GM19025 (cell line): ENCODE data around the gene DCC.

Experiments
- ATAC-seq: cut with Tn5 transposase; IDR thresholded peaks from one replicate; pipeline ENCODE4 v1.9.1; 2021; ENCODE audit warnings: mild to moderate bottlenecking, low read depth, moderate library complexity; ENCODE audit not compliant: unreplicated experiment

The DCC gene

DNA sequence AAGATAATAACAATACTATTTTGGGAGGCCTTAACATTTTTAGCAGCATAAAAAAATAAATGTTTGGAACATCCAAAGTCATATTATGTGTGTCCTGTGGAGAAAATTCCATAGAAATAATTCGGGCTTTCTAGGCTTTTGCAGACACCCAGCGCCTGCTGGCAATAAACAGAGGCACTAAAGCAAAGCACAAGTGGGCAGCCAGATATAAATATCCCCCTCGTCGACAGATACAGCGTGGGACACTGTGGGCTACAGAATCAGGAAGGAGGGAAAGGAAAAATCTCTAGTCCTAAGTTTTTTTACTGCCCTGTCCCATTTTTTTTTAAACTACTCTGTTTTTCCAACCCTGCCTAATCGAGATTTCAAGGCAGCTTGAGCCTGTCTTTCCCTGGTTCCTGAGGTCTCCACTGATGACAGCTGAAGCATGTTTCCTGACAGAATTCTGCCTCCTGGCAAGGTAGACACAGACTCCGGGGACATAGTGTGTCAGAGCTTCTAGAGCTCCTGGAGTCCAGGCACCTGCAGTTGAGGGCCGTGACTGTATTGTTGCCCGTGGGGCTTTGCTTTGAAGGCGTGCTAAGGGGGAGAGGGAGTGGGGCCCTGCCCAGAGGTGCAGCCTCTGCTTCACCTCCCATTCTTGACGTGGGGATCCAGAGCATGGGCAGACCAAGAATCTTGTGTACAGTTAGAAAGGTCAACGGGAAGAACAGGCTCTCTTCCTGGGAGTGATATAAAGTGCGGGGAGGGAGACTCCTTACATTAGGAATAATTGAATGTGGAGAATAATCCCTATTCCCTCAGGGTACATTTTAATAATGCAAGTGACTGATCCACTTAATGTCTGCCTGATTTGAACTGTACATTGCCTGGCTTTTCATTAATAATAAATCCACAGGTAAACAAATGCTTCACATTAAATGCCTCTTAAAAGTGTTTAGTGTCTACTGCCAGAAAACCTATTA is 232.3 kb downstream of the DCC start:
- no peak for ATAC-seq

DNA sequence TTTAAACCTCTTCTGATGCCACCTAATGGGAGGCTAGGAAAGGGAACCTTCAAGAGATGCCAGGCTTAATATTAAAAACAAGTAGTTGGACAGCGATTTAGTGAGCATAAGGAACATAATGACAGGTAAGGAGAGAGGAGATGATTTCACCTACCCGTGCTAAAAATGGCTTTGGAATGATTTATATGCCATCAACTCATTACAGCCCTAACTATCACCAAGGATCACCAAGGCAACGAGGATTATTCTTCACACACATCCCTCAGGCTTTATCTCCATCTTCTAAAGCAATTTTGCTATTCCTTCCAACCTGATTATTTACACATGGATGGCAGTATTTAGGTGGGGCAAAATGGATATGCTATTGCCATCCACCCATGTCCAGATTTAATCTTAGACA is 237.8 kb downstream of the DCC start:
- no peak for ATAC-seq

DNA sequence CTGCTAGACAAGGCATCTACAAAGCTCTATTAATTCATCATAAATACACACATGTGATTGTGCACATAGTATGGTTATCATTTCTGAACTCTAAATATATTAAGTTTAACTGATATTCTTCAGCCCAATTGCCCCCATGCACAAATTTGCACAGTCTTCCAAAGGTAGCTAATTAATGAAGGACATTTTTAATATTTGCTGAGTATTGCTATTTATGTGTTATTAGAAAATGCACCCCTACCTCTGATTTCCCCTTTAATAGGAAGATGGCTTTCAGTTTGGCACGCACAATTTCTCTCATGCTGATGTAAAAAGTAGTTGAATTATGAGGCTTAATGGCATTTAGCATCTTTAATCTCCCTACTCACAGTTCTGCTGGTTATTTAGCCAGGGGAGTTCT is 242.1 kb downstream of the DCC start:
- ATAC-seq, result no peak

DNA sequence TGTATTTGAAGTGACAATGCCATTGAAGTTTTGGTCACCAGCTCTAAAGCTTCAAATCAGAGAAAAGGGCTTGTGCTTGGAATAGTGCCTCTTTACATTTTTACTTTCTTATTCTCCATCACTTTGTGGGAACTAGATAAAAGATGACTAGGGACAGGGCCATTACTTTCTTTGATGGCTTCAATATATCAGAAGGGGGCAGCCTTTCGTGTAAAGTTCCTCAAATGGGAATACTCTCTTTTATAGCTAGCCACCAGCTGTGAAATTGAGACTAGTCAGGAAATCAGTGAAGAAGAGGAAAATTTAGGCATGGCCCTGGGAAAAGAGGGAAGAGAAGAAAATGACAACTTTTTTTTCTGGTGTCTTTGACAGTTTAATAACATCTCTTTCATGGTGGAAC is 242.5 kb downstream of the DCC start:
- ATAC-seq, result no peak

DNA sequence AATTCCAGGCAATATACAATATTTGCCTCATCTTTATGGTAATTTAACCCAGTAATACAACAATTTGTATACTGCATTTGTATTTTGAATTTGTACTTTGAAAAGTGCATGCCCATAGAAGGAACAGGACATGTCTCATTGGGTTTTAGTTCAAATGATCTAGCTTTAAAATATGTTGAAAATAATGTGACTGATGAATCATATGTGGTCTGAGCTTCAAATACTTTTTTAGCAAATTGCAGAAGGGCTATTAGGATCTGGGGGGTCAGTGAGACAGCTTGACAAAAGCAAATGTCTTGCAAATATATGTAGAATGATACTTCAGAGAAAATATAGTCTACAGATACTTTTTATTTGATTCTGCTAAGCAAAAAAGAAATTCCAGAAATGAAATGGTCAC is 248.9 kb downstream of the DCC start:
- no peak for ATAC-seq

DNA sequence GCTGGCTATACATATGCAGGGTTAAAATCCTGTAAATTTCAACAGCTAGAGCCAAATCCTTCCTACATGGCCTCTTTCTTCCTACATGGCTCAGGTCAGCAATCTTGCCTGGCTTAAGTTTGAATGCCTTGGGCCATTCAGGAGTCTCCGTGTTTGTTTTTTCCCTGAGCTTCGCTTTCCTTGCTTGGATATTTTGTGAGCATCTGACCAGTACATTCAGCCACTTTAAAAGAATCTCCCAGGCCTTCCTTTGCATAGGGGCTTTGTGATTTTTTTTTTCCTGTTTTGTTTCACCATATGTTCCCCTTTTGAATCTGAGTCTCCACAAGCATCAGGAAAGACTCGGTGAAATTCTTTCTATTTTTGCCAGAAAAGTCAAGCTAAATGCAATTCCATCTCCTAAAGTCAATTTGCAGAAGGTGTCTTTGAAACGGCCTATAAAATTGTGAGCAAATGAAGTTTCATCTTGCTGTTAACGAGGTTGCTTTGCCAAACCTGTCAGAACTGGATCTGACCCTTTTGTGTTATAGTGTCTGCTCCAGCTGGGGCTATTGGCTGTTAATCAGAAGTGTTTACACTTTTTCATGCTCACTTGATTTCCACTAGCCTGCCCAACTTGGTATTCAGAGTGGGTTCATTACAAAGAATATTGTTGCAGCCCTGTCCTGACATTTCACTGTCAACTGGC is 256.9 kb downstream of the DCC start:
- no peak for ATAC-seq

DNA sequence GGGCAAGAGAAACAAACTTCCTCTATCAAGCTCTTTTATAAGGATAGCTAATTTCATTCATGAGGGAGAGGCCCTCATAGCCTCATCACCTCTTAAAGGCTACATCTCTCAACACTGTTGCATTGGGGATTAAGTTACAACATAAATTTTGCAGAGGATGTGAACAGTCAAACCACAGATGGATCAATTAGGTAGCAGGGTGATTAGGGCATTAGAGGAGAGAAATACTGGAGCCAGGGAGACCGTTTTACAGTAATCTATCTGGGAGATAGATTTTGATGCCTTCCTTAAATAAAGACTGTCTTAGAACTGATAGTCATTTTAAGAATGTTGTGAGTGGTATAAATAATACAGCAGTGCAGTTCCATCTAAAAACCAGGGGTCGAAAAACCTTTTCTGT is 258.9 kb downstream of the DCC start:
- ATAC-seq, result no peak

DNA sequence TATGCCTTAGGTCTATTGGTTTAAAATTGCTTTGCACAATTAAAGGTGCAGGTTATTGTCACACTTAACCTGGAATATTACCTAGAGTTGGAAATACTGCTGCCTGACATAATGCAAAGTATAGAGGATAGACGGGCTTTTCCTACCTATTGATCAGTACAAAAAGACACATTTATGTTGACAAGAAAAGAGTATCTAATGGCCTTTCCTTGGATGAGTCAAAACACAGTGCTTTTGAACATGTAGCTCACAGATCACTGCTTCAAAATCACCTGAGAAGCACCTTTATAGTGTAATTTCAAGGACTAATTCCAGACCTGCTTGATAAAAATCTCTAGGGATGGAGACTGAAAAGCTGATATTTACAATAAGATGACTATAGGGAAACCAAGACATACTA is 262.8 kb downstream of the DCC start:
- no peak for ATAC-seq

DNA sequence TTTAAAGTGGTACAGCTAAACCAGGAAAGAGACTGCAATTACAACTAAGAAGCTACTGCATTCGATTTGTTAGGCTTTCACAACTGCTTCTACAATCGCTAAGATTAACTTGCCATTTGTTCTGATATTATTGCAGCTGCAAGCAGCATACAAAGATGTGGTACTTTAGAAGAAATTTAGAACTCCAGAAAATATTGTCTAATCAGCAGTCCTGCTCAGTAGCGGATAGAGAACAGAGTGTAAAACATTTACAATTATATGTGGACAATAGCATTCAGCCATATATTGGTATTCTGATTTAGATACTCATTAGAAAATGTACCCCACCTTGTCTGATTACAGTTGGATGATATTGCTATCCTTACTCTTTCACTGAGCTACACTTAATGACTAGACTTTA is 265.3 kb downstream of the DCC start:
- ATAC-seq, result no peak

DNA sequence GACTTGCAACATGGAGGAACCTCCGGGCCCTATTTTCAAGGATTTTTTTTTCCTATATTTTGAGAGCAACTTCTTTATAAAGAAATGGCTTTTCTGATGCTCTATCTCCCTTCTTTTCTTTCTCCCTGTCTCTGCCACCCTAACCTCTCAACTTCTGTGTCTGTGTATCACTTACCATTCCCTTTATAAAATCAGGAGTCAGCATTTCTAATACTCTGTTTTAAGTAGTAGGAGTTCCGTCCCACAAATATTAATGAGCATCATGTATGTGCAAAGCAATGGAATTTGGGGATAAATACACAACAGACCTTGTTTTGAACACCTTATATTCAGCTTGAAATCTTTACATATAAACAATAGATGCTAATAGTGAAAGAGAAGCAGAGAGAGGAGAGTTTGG is 268.0 kb downstream of the DCC start:
- no peak for ATAC-seq

DNA sequence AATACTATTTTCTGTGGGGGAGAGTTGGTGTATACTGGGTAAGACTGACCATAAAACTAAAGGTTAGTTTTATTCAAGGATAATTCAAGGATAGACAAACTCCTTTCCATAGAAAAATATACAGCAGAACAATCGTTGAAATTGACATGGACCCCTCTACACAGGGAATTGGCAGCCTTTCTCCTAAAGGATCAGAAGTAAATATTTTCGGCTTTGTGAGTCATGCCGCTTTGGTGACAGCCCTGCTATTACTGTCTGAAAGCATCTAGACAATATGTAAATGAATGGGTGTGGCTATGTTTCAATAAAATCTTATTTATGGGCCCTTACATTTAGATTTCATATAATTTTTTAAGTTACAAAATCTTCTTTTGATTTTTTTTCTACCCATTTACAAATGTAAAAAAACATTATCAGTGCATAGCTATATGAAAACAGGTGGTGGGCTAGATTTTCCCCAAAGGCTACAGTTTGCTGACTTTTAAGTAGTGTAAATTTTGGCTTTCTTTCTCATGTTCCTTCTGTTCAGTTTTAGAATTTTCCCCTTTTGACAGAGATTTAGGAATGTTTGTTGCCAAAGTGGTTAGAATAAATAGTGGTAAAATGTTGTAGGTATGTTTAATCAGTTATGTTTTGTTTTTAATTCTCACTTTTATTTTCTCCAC is 270.6 kb downstream of the DCC start:
- ATAC-seq, result no peak

DNA sequence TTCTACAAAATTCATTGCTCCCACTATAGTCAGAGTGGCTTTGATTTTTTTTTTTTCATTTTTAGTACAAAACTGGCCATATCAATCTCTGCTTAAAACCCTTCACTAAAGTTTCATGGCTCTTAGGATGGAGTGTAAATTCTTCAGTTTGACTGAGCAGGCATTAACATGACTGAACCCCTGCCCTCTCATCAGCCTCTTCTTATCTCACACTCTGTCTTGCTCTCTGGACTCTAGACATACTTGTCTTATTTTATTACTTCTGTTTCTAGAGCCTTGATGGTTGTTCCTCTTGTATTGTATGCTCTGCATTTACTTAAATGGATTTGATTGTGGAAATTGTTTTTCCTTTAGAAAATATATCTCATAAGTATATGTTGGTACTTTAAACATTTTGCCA is 272.4 kb downstream of the DCC start:
- ATAC-seq, result no peak

DNA sequence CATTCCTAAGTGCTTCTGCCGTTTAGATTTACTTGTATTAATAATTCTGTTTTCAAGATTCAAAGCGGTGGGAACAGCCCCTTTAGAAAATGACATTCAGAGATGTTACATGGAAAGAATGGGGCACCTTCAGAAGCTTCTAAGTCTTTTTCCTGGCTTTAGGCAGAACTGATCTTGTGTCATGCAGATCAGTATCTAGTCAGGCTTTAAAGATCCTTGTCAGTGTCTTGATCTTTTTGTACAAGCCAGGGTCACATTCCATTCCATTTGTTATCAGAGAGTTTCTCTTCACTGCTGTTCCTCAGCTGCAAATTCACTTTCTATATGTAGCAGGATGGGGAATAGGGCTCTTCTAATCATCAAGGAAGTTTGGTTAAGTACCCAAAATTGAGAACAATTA is 275.3 kb downstream of the DCC start:
- ATAC-seq, result no peak

DNA sequence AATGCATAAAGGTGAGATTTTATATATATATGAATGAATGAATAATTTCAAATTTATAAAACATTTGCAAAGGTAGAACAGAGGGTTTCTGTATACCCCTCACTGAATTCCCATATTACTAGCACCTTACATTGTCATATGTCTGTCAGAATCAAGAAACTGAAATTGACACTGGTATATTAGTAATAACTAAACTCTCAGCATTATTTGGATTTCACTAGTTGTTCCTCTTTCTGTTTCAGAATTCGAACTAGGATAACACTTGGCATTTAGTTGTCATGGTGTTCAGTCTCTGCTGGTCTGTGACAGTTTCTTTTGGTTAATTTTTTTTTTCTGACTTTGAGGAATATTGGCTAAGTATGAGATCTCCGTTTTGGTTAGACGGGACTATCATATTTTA is 275.9 kb downstream of the DCC start:
- peak; percentile 86 for ATAC-seq

DNA sequence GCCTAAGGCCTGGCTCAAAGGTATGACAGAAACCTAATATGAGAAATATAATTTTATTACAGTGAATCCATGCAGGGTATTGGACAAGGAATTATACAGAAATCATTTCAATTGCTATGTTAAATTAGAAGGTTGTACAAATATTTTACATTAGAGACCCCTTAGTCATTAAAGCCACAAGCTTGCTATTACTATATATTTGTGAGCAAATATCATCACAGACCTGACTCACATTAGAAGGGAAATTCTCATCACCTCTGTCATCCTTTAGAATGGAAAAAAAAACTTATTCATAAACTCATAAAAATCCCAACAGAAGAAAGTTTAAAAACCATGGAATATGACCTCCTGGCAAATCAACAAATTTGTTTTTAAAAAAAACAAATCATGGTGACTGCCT is 277.9 kb downstream of the DCC start:
- no peak for ATAC-seq

DNA sequence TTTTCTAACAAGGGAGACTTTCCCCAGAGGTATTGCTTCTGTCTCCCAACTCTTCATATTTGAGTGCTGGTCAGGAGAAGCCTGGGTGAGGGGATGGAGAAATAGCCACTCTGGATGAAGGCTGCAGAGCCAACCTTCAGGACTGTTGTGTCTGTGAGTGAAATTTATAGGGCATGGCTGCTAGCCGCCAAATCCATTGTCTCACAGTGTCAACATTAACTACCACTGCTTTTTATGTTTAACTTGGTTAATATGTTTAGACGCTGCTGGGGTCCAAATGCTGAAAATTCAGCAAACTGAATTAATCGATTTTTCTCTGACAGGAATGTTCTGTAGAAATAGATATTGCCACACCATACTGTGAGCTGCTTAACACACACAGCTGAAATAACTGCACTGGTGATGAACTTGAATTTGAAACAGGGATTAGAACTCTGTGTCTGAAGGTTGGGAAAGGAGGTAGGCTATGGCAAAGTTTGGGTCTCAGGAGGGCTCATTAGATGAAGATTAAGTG is 281.0 kb downstream of the DCC start:
- ATAC-seq, result no peak

DNA sequence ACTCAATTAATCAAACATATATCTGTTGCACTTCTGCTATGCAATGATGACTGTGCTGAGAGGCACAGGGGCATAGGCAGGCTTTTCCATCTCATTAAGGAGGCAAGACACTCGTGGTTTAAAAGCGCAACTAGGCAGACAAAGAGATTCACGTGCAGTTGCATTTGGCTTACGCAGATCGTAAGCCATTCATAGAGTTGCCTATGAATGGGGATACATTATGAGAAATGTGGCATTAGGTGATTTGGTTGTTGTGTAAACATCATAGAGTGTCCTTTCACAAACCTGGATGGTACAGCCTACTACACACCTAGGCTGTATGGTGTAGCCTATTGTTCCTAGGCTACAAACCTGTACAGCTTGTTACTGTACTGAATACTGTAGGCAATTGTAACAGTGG is 284.7 kb downstream of the DCC start:
- no peak for ATAC-seq

DNA sequence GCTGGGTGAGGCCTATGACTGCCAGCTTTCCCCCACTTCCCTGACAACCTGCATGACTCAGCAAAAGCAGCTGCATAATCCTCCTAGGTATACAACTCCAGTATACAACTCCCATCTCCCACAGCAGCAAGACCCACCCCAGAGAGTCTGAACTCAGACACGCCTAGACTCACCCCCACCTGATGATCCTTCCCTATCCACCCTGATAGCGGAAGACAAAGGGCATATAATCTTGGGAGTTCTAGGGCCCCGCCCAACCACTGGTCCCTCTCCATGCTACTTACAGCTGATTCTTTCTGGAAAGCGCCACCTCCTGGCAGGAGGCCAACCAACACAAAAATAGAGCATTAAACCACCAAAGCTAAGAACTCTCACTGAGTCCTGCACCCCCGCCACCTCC is 296.5 kb downstream of the DCC start:
- no peak for ATAC-seq

DNA sequence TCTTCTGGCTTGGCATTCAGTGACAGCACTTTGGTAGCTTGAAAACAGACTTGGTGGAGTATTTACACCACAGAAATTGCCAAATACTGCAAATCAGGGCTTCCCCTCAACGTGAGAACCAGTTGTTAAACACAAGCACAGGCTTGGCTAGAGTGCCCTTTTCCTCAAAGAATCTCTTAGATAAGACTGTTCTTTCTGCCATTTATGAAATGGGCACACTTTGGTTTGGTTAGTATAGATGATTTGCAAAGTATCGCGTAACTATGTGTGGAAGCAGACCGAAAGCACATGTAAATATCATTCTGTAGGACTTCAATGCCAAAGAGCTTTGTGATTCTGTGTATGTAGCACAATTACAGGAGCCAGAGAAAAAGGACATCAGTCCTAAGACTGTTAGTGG is 308.2 kb downstream of the DCC start:
- ATAC-seq, result no peak

DNA sequence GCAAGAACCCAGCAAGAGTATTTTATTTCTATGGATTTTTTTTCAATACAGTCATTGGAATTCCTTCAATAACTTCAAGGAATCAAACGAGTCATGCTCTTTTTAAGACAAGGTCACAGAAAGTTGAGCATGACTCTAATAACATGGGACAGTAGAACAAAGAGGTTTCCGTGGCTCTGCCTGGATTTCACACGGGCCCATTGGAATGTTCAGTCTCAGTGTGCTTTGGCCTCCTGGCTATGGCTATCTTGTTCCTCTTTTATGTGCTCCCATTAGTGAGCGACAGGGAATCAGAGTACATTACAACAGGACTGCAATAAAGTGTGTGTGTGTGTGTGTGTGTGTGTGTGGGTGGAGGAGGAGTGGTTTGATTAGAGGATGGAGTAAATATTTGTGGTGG is 312.4 kb downstream of the DCC start:
- ATAC-seq, result no peak
